Muscle of leg (tissue), 11 donors: ENCODE measurements around the gene TNFRSF25. TPM values are rescaled to one million over a fixed set of nuclear protein-coding genes. Genes with fewer than 3 reads are reported as not detected.
"Not testable (repeated sequence)": the region's sequence is repeated elsewhere in the genome, so short reads cannot be mapped to it uniquely, and the experiment has no call there.

Experiments
- DNase-seq: peaks from one replicate; pipeline ENCODE4 v3.0.0; 2013
- H3K27ac ChIP-seq: one replicate; pipeline ENCODE4 v1.5.1; 2013; ENCODE audit warnings: mild to moderate bottlenecking, low read length, control low read depth
- H3K27me3 ChIP-seq: one replicate; pipeline ENCODE4 v1.6.1; 2013; ENCODE audit warnings: low read length; ENCODE audit not compliant: control insufficient read depth, insufficient read depth
- H3K36me3 ChIP-seq: one replicate; pipeline ENCODE4 v1.6.1; 2013; ENCODE audit warnings: low read length; ENCODE audit not compliant: control insufficient read depth, insufficient read depth
- H3K4me1 ChIP-seq: one replicate; pipeline ENCODE4 v1.6.1; 2013; ENCODE audit warnings: low read length; ENCODE audit not compliant: control insufficient read depth, insufficient read depth
- H3K4me3 ChIP-seq: one replicate; pipeline ENCODE4 v1.5.1; 2013; ENCODE audit warnings: low read length, control low read depth
- H3K9me3 ChIP-seq: replicated peaks from 2 replicates; pipeline ENCODE4 v1.6.1; 2013; ENCODE audit warnings: low read depth, low read length; ENCODE audit not compliant: control insufficient read depth
- WGBS: methylation state at CpG from one replicate; pipeline ENCODE4 v1.1.5; 2013; ENCODE audit warnings: missing lambda C conversion rate; ENCODE audit not compliant: insufficient coverage; 5-methylcytosine and 5-hydroxymethylcytosine counted together
- polyA plus RNA-seq, 8 donors: library from polyadenylated mRNA; unstranded; fragments of 120-200 nt; gene quantifications; one replicate each; pipeline versions ENCODE4 v1.2.1 to v1.2.3, GENCODE V29; 2013; ENCODE audit warnings: inconsistent platforms in 1 of 8, low replicate concordance in 1 of 8; ENCODE audit not compliant: insufficient read length in 8 of 8, insufficient read depth in 1 of 8
- total RNA-seq: library from RNA; stranded (reverse); fragments of 120-200 nt; gene quantifications from one replicate; pipeline ENCODE4 v1.2.4, GENCODE V29; 2013

Gene TNFRSF25
- total and polyA plus RNA-seq, 9 donors = 5.3 to 18.3 (median 11.0) TPM

DNA sequence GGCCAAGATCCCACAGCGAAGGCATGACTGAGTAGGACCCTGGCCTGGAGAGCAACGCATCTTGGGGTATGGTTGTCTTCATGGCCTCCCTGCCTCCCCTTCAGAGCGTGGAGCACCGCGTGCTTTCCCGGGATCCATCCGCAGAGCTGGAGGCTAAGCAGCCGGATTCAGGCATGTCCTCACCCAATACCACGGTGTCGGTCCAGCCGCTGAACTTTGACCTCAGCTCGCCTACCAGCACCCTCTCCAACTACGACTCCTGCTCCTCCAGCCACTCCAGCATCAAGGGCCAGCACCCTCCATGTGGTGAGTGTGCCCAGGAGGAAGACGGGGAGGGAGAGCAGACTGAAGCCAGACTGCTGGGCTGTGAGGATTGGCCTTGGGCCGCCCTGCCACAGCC is 21.6 kb downstream of the TNFRSF25 start:
- Histone ChIP-seq H3K36me3 (no peaks in the 10 kb centered on the region), H3K4me3 (no peak overlapping the region), H3K9me3 (no peaks in the 10 kb centered on the region), H3K27ac (no peak overlapping the region), H3K27me3 (peaks cover 68% of the 10 kb centered on the region), H3K4me1 (peaks cover 17% of the 10 kb centered on the region)
- DNase-seq = no peak
- WGBS = 84% methylated on average over 11 of the region's 15 CpGs

DNA sequence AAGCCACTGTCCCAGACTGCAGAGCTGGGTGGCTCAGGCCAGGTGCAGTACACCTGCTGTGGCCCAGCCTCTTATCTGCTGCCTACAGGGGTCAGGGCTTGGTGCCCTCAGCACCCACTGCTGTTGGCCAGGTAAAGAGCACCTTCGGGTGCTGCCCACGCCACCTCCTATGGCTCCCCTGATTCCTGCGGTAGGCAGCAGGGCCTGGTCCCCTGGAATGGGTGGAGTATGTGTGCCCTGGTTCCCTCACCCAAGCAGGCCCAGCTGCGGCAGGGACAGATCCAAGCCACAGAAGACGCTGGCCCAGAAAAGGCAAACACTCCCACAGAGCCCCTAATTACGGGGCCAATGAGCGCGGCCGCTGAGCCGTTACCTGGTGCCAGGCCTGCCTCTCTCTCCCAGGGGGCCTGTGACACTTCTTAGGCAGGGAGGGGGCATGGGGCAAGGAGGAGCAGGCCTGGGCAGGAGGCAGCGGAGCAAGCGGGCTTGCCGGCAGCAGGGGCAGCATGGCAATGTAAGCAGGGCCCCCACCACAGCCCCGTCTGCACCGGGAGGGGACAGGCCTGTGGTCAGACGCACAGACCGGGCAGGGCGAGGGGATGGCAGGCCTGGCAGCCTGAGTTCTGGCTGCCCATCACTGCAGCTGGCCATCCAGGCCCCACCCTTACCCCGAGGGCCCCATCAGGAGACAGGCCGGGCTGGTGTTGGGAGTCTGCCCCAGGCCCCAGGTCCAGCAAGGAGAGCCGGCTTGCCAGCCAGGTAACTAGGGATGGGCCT is 22.4 kb downstream of the TNFRSF25 start:
- peaks cover 69% of the 10 kb centered on the region for H3K27me3 ChIP-seq
- no peak overlapping the region for H3K4me3 ChIP-seq
- H3K9me3 ChIP-seq = no peaks in the 10 kb centered on the region

DNA sequence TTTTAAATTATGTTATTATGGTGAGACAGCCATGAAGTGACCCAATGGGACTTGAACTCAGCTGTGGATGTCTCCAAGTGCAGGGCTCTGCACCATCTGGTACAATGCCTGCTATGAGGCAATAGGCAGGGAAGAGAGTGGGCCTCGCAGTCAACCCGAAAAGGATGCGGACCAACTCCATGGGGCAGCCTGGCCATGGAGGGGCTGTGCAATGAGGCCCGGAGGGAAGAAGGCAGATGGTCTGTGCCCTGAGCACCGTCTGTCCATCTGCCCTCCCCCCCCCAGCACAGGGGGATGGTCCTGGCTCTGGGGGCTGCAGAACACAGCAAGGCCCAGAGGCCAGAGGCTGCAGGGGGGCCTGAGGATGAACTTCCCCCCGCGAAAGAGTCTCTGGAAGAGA is 24.4 kb downstream of the TNFRSF25 start:
- Histone ChIP-seq H3K9me3 (no peaks in the 10 kb centered on the region), H3K27ac (no peak overlapping the region), H3K36me3 (no peaks in the 10 kb centered on the region), H3K4me3 (no peak overlapping the region), H3K27me3 (peaks cover 55% of the 10 kb centered on the region), H3K4me1 (no peaks in the 10 kb centered on the region)
- 83% methylated on average over 4 of the region's 7 CpGs for WGBS
- DNase-seq = no peak

More for the DNA sequence above, 22.4 kb downstream of the TNFRSF25 start:
- Histone ChIP-seq H3K27ac (no peak overlapping the region), H3K36me3 (no peaks in the 10 kb centered on the region), H3K4me1 (peaks cover 17% of the 10 kb centered on the region)
- 65% methylated on average over 12 of the region's 21 CpGs for WGBS
- DNase-seq = no peak

DNA sequence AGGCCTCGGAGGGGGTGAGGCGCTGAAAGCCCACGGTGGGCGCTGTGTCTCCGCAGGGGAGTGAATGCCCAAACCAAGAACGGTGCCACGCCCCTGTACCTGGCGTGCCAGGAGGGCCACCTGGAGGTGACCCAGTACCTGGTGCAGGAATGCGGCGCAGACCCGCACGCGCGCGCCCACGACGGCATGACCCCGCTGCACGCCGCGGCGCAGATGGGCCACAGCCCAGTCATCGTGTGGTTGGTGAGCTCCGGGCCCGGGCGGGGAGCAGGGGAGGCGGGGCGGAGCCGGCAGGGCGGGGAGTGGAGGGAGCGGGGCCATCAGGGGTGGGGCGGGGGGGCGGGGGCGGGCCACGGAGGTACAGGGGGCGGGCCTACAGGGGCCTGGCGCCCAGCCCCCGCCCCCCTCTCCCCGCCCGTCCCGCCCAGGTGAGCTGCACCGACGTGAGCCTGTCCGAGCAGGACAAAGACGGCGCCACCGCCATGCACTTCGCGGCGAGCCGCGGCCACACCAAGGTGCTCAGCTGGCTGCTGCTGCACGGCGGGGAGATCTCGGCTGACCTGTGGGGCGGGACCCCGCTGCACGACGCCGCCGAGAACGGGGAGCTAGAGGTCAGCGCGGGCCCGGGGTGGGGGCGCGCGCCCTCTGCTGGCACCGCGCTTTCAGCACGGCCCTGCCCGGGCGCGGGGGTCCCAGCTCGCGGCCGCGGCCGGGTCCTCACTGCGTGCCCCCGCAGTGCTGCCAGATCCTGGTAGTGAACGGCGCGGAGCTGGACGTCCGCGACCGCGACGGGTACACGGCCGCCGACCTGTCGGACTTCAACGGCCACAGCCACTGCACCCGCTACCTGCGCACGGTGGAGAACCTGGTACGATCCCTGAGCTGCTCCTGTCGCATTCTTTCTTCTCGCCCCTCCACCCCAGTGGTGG is 25.5 kb downstream of the TNFRSF25 start:
- no peak overlapping the region for H3K4me3 ChIP-seq
- no peak overlapping the region for H3K27ac ChIP-seq

DNA sequence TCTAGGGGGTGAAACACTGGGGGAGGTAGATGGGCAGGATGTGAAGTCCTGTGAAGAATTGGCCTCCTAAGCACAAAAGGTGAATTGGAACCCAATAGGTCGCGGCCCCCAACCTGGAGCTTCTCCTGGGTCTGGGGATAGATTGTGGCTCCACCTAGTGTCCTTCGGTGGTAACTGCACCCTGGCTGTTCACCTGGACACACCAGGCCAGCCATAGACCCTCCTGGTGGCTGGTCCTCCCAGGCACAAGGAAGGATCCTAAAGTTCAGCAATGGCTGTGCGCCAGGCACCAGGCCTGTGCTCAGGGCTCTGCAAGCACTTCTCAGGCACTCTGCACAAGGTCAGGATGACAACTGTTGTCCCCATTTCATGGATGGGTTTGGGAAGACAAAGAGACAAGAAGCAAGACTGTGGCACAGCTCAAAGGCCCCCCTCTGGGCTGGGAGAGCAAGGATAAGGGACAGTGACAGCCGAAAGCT is 27.9 kb downstream of the TNFRSF25 start:
- Histone ChIP-seq H3K4me3 (no peak overlapping the region), H3K27me3 (peaks cover 41% of the 10 kb centered on the region), H3K9me3 (no peaks in the 10 kb centered on the region), H3K4me1 (no peaks in the 10 kb centered on the region), H3K27ac (no peak overlapping the region), H3K36me3 (no peaks in the 10 kb centered on the region)
- DNase-seq = peak; percentile 49
- 18% methylated on average over 5 of the region's 5 CpGs for WGBS

More for the DNA sequence above, 25.5 kb downstream of the TNFRSF25 start:
- WGBS = 1% methylated on average over 77 of the region's 101 CpGs
- H3K9me3 ChIP-seq = no peaks in the 10 kb centered on the region
- no peaks in the 10 kb centered on the region for H3K36me3 ChIP-seq
- DNase-seq = no peak
- H3K27me3 ChIP-seq = peaks cover 49% of the 10 kb centered on the region
- no peaks in the 10 kb centered on the region for H3K4me1 ChIP-seq

DNA sequence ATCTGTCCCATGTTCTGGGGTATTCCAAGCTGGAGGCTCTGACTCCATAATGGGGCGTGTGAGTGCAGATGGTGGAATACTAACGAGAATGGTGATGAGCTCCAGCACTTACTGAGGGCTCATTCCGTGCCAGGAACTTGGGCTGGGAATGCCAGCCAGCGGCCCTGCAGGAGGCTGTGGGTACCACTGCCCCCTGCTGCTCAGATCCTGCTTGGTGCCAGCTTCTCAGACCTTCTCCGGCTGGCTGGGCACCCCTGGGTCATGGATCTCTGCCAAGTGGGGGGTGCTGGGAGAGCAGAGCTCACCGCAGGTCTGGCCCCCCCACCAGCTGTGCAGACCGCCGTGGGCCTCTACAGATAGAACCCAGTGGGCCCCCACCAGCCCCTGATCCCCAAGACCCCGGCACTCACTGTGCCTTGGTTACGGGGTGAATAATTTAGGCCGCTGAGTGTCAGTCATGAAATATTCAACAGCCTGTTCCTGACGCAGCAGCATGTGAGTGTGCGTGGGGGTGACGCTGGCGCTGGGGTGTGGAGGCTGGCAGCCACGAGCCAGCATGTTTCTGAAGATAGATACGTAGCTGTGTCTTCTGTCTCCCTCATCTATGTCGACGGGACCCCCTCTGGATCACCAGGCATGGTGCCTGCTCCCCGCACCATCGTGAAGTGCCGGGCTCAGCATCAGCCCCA is 28.8 kb downstream of the TNFRSF25 start:
- H3K36me3 ChIP-seq, H3K4me3 ChIP-seq, H3K4me1 ChIP-seq, H3K9me3 ChIP-seq, DNase-seq, H3K27ac ChIP-seq: not testable (repeated sequence)
- peaks cover 41% of the 10 kb centered on the region for H3K27me3 ChIP-seq
- WGBS = 64% methylated on average over 11 of the region's 22 CpGs

DNA sequence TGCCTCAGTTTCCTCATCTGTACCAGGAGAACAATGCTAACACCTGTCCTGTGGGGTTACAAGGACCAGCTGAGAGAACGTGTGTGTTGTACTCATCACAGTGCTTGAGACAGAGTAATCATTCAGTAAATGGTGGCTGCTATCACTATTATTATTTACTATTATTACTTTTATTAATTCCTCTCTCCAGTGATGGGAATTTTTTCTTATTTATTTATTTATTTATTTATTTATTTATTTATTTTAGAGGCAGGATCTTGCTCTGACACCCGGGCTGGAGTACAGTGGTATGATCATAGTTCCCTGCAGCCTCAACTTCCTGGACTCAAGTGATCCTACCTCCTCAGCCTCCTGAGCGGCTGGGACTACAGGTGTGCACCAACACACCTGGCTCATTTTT is 29.7 kb downstream of the TNFRSF25 start:
- not testable (repeated sequence) for H3K9me3 ChIP-seq, H3K4me1 ChIP-seq, DNase-seq, H3K27ac ChIP-seq, H3K4me3 ChIP-seq, H3K36me3 ChIP-seq
- H3K27me3 ChIP-seq = peaks cover 34% of the 10 kb centered on the region
- WGBS = 100% methylated on average over 1 of the region's 3 CpGs

DNA sequence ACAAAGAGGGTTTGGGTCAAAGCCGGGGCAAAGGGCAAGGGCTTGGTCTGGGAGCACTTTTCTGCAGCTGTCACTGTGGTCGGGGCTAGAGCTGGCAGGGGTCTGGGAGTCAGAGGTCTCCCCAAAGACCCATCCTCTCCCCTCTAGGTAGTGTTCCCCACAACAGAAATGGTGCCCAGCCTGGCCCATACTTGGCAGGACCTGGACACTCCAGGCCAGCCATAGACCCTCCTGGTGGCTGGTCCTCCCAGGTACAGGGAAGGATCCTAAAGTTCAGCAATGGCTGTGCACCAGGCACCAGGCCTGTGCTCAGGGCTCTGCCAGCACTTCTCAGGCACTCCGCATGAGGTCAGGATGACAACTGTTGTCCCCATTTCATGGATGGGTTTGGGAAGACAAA is 30.4 kb downstream of the TNFRSF25 start:
- no peak overlapping the region for H3K27ac ChIP-seq
- H3K4me3 ChIP-seq = no peak overlapping the region
- 100% methylated on average over 1 of the region's 3 CpGs for WGBS
- no peaks in the 10 kb centered on the region for H3K4me1 ChIP-seq
- H3K9me3 ChIP-seq = no peaks in the 10 kb centered on the region
- H3K27me3 ChIP-seq = peaks cover 33% of the 10 kb centered on the region
- no peak for DNase-seq
- no peaks in the 10 kb centered on the region for H3K36me3 ChIP-seq

DNA sequence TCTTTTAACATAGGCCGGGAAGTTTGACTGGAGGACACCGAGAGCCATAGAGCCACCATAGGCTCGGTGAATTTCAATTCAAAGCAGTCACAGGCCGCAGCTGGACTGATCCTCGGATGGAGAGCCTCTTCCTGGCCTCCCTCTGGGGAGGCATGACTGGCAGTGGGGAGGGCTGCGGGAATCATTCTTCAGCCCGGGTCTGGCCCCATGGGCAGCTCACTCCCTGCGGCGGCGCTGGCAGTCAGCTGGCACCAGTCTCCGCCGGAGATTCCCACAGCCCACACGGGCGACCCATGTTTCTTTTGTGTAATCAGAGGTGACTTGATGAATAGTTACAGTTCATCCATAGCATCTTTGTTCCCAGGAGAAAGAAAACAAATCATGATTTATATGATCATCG is 30.8 kb downstream of the TNFRSF25 start:
- H3K27me3 ChIP-seq = peaks cover 35% of the 10 kb centered on the region
- H3K9me3 ChIP-seq = no peaks in the 10 kb centered on the region
- no peak overlapping the region for H3K4me3 ChIP-seq
- no peak overlapping the region for H3K27ac ChIP-seq
- H3K4me1 ChIP-seq = no peaks in the 10 kb centered on the region
- WGBS = 65% methylated on average over 5 of the region's 15 CpGs
- H3K36me3 ChIP-seq = no peaks in the 10 kb centered on the region
- DNase-seq = no peak

DNA sequence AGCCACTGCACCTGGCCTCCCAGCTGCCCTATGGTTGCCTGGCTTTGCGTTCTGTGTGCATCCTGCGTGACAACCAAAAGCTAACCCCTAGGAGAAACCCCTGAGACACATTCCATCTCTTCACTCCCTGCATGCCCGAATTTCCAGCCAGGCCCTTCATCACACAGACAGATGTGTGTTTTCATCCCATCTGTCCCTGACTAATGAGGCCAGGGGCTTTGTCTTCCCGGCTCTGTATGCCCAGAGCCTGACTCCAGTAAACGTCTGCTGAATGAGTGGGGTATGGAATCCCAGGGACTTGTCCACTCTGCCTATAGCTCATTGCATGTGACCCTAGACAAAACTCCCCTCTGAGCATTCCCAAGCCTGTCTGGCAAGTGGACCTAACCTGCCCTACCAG is 31.8 kb downstream of the TNFRSF25 start:
- H3K27me3 ChIP-seq = peaks cover 33% of the 10 kb centered on the region
- no peak for DNase-seq
- WGBS = 58% methylated on average over 3 of the region's 5 CpGs

More for the DNA sequence above, 31.8 kb downstream of the TNFRSF25 start:
- Histone ChIP-seq H3K4me1 (no peaks in the 10 kb centered on the region), H3K4me3 (no peak overlapping the region), H3K36me3 (no peaks in the 10 kb centered on the region), H3K27ac (no peak overlapping the region), H3K9me3 (no peaks in the 10 kb centered on the region)
